Measurements from ENCODE around the gene ASCC3.
A peak's percentile ranks its signal among the peaks of the same experiment; 100 is the strongest.

The ASCC3 gene

DNA sequence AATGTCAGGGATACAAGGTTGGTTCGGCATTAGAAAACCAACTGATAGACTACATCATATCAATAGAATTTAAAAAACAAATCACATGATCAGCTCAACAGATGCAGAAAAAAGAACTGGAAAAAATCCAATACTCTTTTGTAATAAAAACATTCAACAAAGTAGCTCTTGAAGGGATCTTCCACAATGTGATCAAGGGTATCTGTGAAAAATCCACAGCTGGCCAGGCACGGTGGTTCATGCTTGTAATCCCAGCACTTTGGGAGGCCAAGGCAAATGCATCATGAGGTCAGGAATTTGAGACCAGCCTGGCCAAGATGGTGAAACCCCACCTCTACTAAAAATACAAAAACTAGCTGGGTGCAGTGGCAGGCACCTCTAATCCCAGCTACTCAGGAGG is 63.1 kb downstream of the ASCC3 start:
- TF ChIP-seq, protein P1, sequence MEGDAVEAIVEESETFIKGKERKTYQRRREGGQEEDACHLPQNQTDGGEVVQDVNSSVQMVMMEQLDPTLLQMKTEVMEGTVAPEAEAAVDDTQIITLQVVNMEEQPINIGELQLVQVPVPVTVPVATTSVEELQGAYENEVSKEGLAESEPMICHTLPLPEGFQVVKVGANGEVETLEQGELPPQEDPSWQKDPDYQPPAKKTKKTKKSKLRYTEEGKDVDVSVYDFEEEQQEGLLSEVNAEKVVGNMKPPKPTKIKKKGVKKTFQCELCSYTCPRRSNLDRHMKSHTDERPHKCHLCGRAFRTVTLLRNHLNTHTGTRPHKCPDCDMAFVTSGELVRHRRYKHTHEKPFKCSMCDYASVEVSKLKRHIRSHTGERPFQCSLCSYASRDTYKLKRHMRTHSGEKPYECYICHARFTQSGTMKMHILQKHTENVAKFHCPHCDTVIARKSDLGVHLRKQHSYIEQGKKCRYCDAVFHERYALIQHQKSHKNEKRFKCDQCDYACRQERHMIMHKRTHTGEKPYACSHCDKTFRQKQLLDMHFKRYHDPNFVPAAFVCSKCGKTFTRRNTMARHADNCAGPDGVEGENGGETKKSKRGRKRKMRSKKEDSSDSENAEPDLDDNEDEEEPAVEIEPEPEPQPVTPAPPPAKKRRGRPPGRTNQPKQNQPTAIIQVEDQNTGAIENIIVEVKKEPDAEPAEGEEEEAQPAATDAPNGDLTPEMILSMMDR (IDR thresholded peaks at IDR 0.05; ENCODE audit: poor library complexity, severe bottlenecking) = no peak
- Histone ChIP-seq H3K4me3 (ENCODE audit: severe bottlenecking) (no peak overlapping the region), H3K9me3 (ENCODE audit: severe bottlenecking) (no peaks in the 10 kb centered on the region), H3K27me3 (ENCODE audit: insufficient read depth, poor library complexity, severe bottlenecking) (no peaks in the 10 kb centered on the region), H3K4me1 (ENCODE audit: insufficient read depth, poor library complexity, severe bottlenecking) (no peaks in the 10 kb centered on the region), H3K36me3 (ENCODE audit: low read depth) (no peaks in the 10 kb centered on the region), H3K27ac (ENCODE audit: poor library complexity, severe bottlenecking) (no peak overlapping the region)
- DNase-seq (ENCODE audit: low spot score) (no peak), ATAC-seq (ENCODE audit: low read depth) (no peak)

DNA sequence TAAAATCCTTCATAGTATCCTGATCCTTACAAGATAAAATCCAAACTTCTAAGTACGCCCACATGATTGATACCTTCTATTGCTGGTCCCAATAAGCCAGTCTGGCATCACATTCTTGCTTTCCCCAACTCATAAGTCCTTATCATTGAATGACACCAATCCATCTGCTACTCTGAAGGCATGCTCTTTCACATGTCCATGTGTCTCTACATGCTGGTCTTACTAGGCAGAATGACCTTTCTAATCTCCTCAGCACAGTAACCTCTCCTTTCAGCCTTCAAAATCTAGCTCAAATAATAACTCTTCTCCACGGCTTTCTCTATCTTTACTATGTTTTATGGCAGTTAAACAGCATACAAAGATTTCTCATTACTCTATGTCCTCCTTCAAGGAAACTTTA is 71.1 kb downstream of the ASCC3 start:
- no peaks in the 10 kb centered on the region for H3K9me3 ChIP-seq (ENCODE audit: severe bottlenecking)
- DNase-seq (ENCODE audit: low spot score) (no peak), ATAC-seq (ENCODE audit: low read depth) (no peak)
- H3K4me3 ChIP-seq (ENCODE audit: severe bottlenecking) = no peak overlapping the region
- no peaks in the 10 kb centered on the region for H3K27me3 ChIP-seq (ENCODE audit: insufficient read depth, poor library complexity, severe bottlenecking)
- H3K4me1 ChIP-seq (ENCODE audit: insufficient read depth, poor library complexity, severe bottlenecking) = peaks cover 9% of the 10 kb centered on the region
- TF ChIP-seq, protein P1 (IDR thresholded peaks at IDR 0.05; ENCODE audit: poor library complexity, severe bottlenecking) = no peak
- H3K27ac ChIP-seq (ENCODE audit: poor library complexity, severe bottlenecking) = no peak overlapping the region
- peaks cover 10% of the 10 kb centered on the region for H3K36me3 ChIP-seq (ENCODE audit: low read depth)

DNA sequence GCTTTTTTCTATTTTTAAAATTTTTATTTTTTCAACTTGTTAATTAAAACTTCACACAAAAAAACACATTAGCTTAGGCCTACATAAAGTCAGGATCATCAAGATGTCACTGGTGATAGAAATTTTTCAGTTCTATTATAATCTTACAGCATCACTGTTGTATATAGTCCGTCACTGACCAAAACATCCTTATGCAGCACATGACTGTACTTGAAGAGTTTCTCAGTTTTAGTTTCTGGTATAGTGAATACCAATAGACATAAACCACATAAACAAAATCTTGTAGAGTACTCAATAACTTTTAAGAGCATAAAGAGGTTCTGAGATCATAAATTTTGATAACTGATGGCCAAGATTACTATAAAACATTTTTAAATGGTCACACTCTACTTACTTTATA is 71.8 kb downstream of the ASCC3 start:
- H3K27ac ChIP-seq (ENCODE audit: poor library complexity, severe bottlenecking) = no peak overlapping the region
- peaks cover 14% of the 10 kb centered on the region for H3K36me3 ChIP-seq (ENCODE audit: low read depth)
- no peak for ATAC-seq (ENCODE audit: low read depth)
- TF ChIP-seq, protein P1 (IDR thresholded peaks at IDR 0.05; ENCODE audit: poor library complexity, severe bottlenecking) = no peak
- H3K27me3 ChIP-seq (ENCODE audit: insufficient read depth, poor library complexity, severe bottlenecking) = no peaks in the 10 kb centered on the region
- H3K4me3 ChIP-seq (ENCODE audit: severe bottlenecking) = no peak overlapping the region
- H3K9me3 ChIP-seq (ENCODE audit: severe bottlenecking) = no peaks in the 10 kb centered on the region
- H3K4me1 ChIP-seq (ENCODE audit: insufficient read depth, poor library complexity, severe bottlenecking) = peaks cover 12% of the 10 kb centered on the region
- no peak for DNase-seq (ENCODE audit: low spot score)

DNA sequence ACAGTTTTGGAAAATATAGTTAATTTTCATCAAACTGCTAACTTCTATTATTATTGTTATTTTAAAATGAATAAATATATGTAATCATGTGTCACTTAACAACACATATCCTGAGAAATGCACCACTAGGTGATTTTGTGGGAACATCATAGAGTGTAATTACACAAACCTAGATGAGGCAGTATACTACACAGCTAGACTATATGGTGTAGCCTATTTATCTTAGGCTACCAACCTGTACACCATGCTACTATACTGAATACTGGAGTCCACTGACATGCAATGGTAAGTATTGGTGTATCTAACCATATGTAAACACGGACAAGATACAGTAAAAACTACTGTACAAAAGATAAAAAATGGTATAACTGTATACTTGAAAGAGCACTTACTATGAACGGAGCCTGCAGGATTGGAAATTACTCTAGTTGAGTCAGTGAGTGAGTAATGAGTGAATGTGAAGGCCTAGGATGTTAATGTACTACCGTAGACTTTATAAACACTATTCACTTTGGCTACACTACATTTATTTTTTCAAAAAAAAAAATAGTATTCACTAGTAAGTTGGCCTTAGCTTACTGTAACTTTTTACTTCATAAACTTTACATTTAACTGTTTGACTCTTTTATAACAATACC is 72.4 kb downstream of the ASCC3 start:
- H3K36me3 ChIP-seq (ENCODE audit: low read depth) = peaks cover 16% of the 10 kb centered on the region
- no peak for DNase-seq (ENCODE audit: low spot score)
- H3K9me3 ChIP-seq (ENCODE audit: severe bottlenecking) = no peaks in the 10 kb centered on the region
- TF ChIP-seq, protein P1 (IDR thresholded peaks at IDR 0.05; ENCODE audit: poor library complexity, severe bottlenecking) = no peak
- ATAC-seq (ENCODE audit: low read depth) = peak; percentile 79; the same call in 2 of the 3 replicates
- peaks cover 17% of the 10 kb centered on the region for H3K4me1 ChIP-seq (ENCODE audit: insufficient read depth, poor library complexity, severe bottlenecking)
- no peaks in the 10 kb centered on the region for H3K27me3 ChIP-seq (ENCODE audit: insufficient read depth, poor library complexity, severe bottlenecking)
- H3K4me3 ChIP-seq (ENCODE audit: severe bottlenecking) = no peak overlapping the region
- no peak overlapping the region for H3K27ac ChIP-seq (ENCODE audit: poor library complexity, severe bottlenecking)

DNA sequence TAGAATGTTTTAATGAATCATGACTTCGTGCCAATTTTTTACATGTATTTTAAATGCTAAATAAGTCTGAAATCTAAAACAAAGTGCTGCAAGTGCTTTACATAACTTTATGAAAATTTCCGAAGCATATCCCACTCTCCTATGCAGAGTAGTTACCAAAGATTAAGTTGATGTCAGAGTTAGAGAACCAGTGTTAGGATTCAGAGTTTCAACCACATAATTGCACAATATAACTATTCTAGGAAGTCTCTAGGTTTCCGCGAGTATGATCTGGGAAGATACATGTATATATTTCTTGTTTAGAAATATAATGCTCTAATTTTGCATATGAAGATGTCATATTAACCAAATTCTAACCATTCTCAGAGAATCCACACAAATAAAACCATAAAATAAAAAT is 74.8 kb downstream of the ASCC3 start:
- Histone ChIP-seq H3K27me3 (ENCODE audit: insufficient read depth, poor library complexity, severe bottlenecking) (no peaks in the 10 kb centered on the region), H3K4me3 (ENCODE audit: severe bottlenecking) (no peak overlapping the region), H3K9me3 (ENCODE audit: severe bottlenecking) (no peaks in the 10 kb centered on the region), H3K36me3 (ENCODE audit: low read depth) (peaks cover 20% of the 10 kb centered on the region), H3K27ac (ENCODE audit: poor library complexity, severe bottlenecking) (no peak overlapping the region), H3K4me1 (ENCODE audit: insufficient read depth, poor library complexity, severe bottlenecking) (peaks cover 17% of the 10 kb centered on the region)
- TF ChIP-seq, protein P1 (IDR thresholded peaks at IDR 0.05; ENCODE audit: poor library complexity, severe bottlenecking) = no peak
- no peak for ATAC-seq (ENCODE audit: low read depth)
- DNase-seq (ENCODE audit: low spot score) = no peak
